Measurements from ENCODE around the gene CLBA1.
"Not testable (repeated sequence)": the region's sequence is repeated elsewhere in the genome, so short reads cannot be mapped to it uniquely, and the experiment has no call there.

CLBA1 gene

DNA sequence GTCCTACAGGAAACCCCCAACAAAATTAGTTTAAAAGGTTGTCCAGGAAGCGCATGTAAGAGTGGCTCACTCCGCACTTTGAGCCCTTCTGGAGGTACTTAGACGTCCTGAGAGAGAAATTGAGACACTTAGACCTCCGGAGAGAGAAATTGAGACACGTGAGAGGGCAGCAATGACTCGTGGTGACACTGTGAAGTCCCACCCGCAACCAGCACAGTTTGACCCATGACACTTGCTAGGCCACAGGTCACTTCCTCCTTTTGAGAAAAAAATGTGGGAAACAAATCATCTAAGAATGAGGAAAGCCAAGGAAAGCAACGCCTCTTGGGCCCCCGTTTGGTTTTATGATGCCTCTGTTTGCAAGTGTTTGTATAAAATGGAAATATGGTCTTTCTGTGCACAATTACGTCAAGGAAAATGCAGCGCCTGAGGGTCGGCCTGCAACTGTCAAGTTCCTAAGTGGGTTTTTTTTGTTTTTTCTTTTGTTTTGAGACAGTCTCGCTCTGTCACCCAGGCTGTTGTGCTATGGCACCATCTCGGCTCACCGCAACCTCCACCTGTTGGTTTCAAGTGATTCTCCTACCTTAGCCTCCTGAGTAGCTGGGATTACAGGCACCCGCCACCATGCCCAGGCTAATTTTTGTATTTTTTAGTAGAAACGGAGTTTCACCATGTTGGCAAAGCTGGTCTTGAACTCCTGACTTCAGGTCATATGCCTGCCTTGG, 48.9 kb downstream of the CLBA1 start:
- Histone ChIP-seq H3K9me3 (ENCODE audit: control insufficient read depth in 1 of 2, low read length in 2 of 2) (no peaks in the 10 kb centered on the region), H3K9ac (ENCODE audit: low read depth in 1 of 2, low read length in 2 of 2) (no peak overlapping the region), H3K4me1 (ENCODE audit: control insufficient read depth in 1 of 2, insufficient read depth in 2 of 2, low read length in 2 of 2) (no peaks in the 10 kb centered on the region), H3K27ac (ENCODE audit: low read depth, low read length) (no peak overlapping the region), H3K27me3 (ENCODE audit: control insufficient read depth in 1 of 2, insufficient read depth in 2 of 2, low read length in 2 of 2) (no peaks in the 10 kb centered on the region), H3K36me3 (ENCODE audit: control insufficient read depth in 1 of 2, insufficient read depth in 2 of 2, low read length in 2 of 2) (no peaks in the 10 kb centered on the region), H3K4me3 (ENCODE audit: low read depth in 1 of 2, low read length in 2 of 2) (no peak overlapping the region)

GRCh38 chr14:105035616-105036015, 50.0 kb downstream of the CLBA1 start:
- H3K36me3 ChIP-seq (ENCODE audit: control insufficient read depth in 1 of 2, insufficient read depth in 2 of 2, low read length in 2 of 2); H3K9ac ChIP-seq (ENCODE audit: low read depth in 1 of 2, low read length in 2 of 2); H3K27ac ChIP-seq (ENCODE audit: low read depth, low read length); H3K9me3 ChIP-seq (ENCODE audit: control insufficient read depth in 1 of 2, low read length in 2 of 2); H3K4me1 ChIP-seq (ENCODE audit: control insufficient read depth in 1 of 2, insufficient read depth in 2 of 2, low read length in 2 of 2); H3K27me3 ChIP-seq (ENCODE audit: control insufficient read depth in 1 of 2, insufficient read depth in 2 of 2, low read length in 2 of 2); H3K4me3 ChIP-seq (ENCODE audit: low read depth in 1 of 2, low read length in 2 of 2): not testable (repeated sequence)

DNA sequence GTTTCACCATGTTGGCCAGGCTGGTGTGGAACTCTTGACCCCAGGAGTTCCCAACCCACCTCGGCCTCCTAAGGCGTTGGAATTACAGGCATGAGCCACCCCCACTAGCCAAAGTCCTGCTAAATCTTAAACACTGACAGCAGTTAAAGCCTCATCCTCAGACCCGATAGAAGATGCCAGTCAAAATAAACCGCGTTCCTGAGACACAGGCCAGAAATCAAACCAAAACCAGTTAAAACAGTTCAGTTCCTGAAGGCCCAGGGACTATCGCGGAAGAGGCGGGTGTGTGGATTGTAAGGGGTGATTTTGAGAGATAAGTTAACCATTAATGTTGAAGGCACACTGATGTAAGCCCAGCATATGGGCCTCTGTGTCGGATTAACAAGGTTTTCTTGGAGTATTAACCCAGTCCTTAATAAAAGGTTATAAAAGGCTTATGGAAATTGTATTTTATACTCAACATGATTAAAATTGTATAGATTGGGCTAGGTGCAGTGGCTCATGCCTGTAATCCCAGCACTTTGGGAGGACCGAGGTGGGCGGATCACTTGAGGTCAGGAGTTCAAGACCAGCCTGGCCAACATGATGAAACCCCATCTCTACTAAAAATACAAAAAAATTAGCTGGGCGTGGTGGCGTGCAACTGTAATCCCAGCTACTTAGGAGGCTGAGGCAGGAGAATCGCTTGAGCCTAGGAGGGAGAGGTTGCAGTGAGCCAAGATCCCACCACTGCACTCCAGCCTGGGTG, 54.0 kb downstream of the CLBA1 start:
- Histone ChIP-seq H3K4me3 (ENCODE audit: low read depth in 1 of 2, low read length in 2 of 2) (no peak overlapping the region), H3K4me1 (ENCODE audit: control insufficient read depth in 1 of 2, insufficient read depth in 2 of 2, low read length in 2 of 2) (no peaks in the 10 kb centered on the region), H3K9me3 (ENCODE audit: control insufficient read depth in 1 of 2, low read length in 2 of 2) (no peaks in the 10 kb centered on the region), H3K27ac (ENCODE audit: low read depth, low read length) (no peak overlapping the region), H3K9ac (ENCODE audit: low read depth in 1 of 2, low read length in 2 of 2) (no peak overlapping the region), H3K27me3 (ENCODE audit: control insufficient read depth in 1 of 2, insufficient read depth in 2 of 2, low read length in 2 of 2) (peaks cover 0 to 6% of the 10 kb centered on the region in 2 donors), H3K36me3 (ENCODE audit: control insufficient read depth in 1 of 2, insufficient read depth in 2 of 2, low read length in 2 of 2) (no peaks in the 10 kb centered on the region)

- Histone ChIP-seq H3K36me3 (ENCODE audit: control insufficient read depth in 1 of 2, insufficient read depth in 2 of 2, low read length in 2 of 2) (no peaks in the 10 kb centered on the region), H3K4me1 (ENCODE audit: control insufficient read depth in 1 of 2, insufficient read depth in 2 of 2, low read length in 2 of 2) (peaks cover 0 to 4% of the 10 kb centered on the region in 2 donors), H3K9me3 (ENCODE audit: control insufficient read depth in 1 of 2, low read length in 2 of 2) (no peaks in the 10 kb centered on the region), H3K9ac (ENCODE audit: low read depth in 1 of 2, low read length in 2 of 2) (no peak overlapping the region), H3K27me3 (ENCODE audit: control insufficient read depth in 1 of 2, insufficient read depth in 2 of 2, low read length in 2 of 2) (peaks cover 0 to 6% of the 10 kb centered on the region in 2 donors), H3K4me3 (ENCODE audit: low read depth in 1 of 2, low read length in 2 of 2) (no peak overlapping the region), H3K27ac (ENCODE audit: low read depth, low read length) (no peak overlapping the region)
Observed at GRCh38 chr14:105041841-105042765, 56.5 kb downstream of the CLBA1 start.

DNA sequence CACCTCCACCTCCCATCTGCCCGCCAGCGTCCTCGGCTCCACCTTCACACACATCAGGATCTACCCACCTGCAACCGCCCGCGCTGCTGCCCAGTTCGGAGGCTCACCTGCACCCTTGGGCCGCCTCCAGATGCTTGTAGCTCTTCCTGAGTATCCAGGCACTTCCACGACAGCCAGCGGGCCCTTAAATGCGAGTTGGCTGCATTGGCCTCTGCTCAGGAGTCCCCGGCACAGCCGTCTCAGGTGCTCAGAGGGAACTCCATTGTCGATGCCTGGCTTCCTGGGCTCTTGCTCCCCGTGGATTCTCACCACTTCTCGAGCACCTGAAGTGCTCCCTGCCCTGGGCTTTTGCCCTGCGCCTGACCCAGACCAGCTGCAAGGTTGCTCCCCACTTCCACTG, 57.2 kb downstream of the CLBA1 start:
- Histone ChIP-seq H3K9me3 (ENCODE audit: control insufficient read depth in 1 of 2, low read length in 2 of 2) (no peaks in the 10 kb centered on the region), H3K36me3 (ENCODE audit: control insufficient read depth in 1 of 2, insufficient read depth in 2 of 2, low read length in 2 of 2) (no peaks in the 10 kb centered on the region), H3K27ac (ENCODE audit: low read depth, low read length) (no peak overlapping the region), H3K9ac (ENCODE audit: low read depth in 1 of 2, low read length in 2 of 2) (no peak overlapping the region), H3K27me3 (ENCODE audit: control insufficient read depth in 1 of 2, insufficient read depth in 2 of 2, low read length in 2 of 2) (peaks cover 0 to 6% of the 10 kb centered on the region in 2 donors), H3K4me1 (ENCODE audit: control insufficient read depth in 1 of 2, insufficient read depth in 2 of 2, low read length in 2 of 2) (peaks cover 0 to 4% of the 10 kb centered on the region in 2 donors), H3K4me3 (ENCODE audit: low read depth in 1 of 2, low read length in 2 of 2) (no peak overlapping the region)

DNA sequence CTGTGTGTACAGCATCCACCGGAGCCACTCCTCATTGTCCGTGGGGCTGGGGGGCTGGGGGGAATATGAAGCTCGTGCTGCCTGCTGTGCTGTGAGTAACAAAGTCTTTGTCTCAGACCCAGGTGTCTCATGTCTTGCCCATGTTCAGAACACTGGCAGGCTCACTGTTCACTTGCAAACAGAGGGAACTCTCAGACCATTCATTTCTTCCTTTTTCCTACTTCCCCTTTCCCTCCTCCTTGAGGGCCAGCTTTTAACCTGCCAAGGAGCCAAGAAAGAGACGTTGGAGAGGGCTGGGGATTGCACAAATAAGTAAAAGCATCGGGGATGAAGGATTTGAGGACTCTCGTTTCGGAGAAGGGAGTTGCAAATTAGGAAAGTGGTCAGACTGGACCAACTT, 58.1 kb downstream of the CLBA1 start:
- no peaks in the 10 kb centered on the region for H3K36me3 ChIP-seq (ENCODE audit: control insufficient read depth in 1 of 2, insufficient read depth in 2 of 2, low read length in 2 of 2)
- peaks cover 0 to 4% of the 10 kb centered on the region in 2 donors for H3K4me1 ChIP-seq (ENCODE audit: control insufficient read depth in 1 of 2, insufficient read depth in 2 of 2, low read length in 2 of 2)
- no peak overlapping the region for H3K27ac ChIP-seq (ENCODE audit: low read depth, low read length)
- H3K9ac ChIP-seq (ENCODE audit: low read depth in 1 of 2, low read length in 2 of 2), result no peak overlapping the region
- H3K9me3 ChIP-seq (ENCODE audit: control insufficient read depth in 1 of 2, low read length in 2 of 2), result no peaks in the 10 kb centered on the region
- peaks cover 0 to 6% of the 10 kb centered on the region in 2 donors for H3K27me3 ChIP-seq (ENCODE audit: control insufficient read depth in 1 of 2, insufficient read depth in 2 of 2, low read length in 2 of 2)
- H3K4me3 ChIP-seq (ENCODE audit: low read depth in 1 of 2, low read length in 2 of 2), result no peak overlapping the region

Data from duodenal mucosa (tissue), 2 donors.